ENCODE results near the gene HEMGN. TPM values are rescaled to one million over a fixed set of nuclear protein-coding genes. Genes with fewer than 3 reads are reported as not detected.

HEMGN gene
- polyA plus RNA-seq, 3 donors, result 0.18 TPM; not detected in 2

DNA sequence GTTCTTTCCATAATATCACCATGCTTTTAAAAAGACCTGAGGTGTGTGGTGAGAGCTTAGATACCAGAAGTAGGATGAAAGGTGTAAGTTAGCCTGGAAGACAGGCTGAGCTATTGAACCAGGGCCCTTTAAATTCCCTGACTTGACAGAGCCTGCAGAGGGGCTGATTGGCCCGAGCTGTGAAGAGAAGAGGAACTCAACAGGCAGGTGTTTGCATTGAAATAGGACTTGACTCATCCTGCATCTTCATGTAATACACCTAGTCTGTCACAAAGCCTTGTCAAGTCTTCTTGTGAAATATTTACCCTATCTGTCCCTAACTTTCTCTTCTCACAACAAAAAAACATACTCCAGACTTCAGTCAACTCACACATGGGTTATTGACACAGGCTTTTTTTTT is 28.5 kb upstream of the HEMGN start:
- no peak overlapping the region for H3K9ac ChIP-seq (ENCODE audit: insufficient read depth, low read length, poor library complexity, severe bottlenecking)
- WGBS (ENCODE audit: insufficient coverage), result no CpG with 5 or more reads among the region's 1 CpG
- no peaks in the 10 kb centered on the region for H3K79me2 ChIP-seq (ENCODE audit: insufficient read depth, low read length)
- Mint-ChIP-seq H3K4me3 (no peak overlapping the region), H3K4me1 (no peaks in the 10 kb centered on the region), H3K9me3 (no peaks in the 10 kb centered on the region), H3K27ac (no peak overlapping the region), H3K27me3 (ENCODE audit: low read depth in 3 of 3) (peaks cover 0 to 3% (median 2%) of the 10 kb centered on the region in 3 donors), H3K36me3 (no peaks in the 10 kb centered on the region)
- H3K27ac ChIP-seq (ENCODE audit: low read depth in 1 of 2, low read length in 2 of 2), result no peak overlapping the region
- no peaks in the 10 kb centered on the region for H3K9me3 ChIP-seq (replicated peaks in 1 of 2; ENCODE audit: control insufficient read depth in 1 of 2, insufficient read depth in 1 of 2, low read length in 2 of 2)
- no peak overlapping the region for H2AFZ ChIP-seq (ENCODE audit: insufficient read depth, low read depth, low read length, poor library complexity, severe bottlenecking)
- intact Hi-C loops (cut with micrococcal nuclease), result no loop called here
- no peaks in the 10 kb centered on the region for H3K27me3 ChIP-seq (ENCODE audit: control insufficient read depth in 2 of 2, insufficient read depth in 2 of 2, low read length in 2 of 2)
- TF ChIP-seq, protein P1, sequence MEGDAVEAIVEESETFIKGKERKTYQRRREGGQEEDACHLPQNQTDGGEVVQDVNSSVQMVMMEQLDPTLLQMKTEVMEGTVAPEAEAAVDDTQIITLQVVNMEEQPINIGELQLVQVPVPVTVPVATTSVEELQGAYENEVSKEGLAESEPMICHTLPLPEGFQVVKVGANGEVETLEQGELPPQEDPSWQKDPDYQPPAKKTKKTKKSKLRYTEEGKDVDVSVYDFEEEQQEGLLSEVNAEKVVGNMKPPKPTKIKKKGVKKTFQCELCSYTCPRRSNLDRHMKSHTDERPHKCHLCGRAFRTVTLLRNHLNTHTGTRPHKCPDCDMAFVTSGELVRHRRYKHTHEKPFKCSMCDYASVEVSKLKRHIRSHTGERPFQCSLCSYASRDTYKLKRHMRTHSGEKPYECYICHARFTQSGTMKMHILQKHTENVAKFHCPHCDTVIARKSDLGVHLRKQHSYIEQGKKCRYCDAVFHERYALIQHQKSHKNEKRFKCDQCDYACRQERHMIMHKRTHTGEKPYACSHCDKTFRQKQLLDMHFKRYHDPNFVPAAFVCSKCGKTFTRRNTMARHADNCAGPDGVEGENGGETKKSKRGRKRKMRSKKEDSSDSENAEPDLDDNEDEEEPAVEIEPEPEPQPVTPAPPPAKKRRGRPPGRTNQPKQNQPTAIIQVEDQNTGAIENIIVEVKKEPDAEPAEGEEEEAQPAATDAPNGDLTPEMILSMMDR (IDR thresholded peaks at IDR 0.05), result no peak
- H3K4me1 ChIP-seq (ENCODE audit: control insufficient read depth in 1 of 2, insufficient read depth in 2 of 2, low read length in 2 of 2), result no peaks in the 10 kb centered on the region
- no peaks in the 10 kb centered on the region for H3K36me3 ChIP-seq (replicated peaks in 1 of 2; ENCODE audit: control insufficient read depth in 1 of 2, insufficient read depth in 2 of 2, low read length in 2 of 2)
- H3K4me2 ChIP-seq (replicated peaks; ENCODE audit: extremely low read depth, low read length, poor library complexity, severe bottlenecking), result no peak overlapping the region
- no peak for DNase-seq
- no peaks in the 10 kb centered on the region for H4K20me1 ChIP-seq (ENCODE audit: insufficient read depth, low read length)
- no peak overlapping the region for H3K4me3 ChIP-seq (replicated peaks in 1 of 3; ENCODE audit: low read depth in 2 of 3, low read length in 3 of 3)

DNA sequence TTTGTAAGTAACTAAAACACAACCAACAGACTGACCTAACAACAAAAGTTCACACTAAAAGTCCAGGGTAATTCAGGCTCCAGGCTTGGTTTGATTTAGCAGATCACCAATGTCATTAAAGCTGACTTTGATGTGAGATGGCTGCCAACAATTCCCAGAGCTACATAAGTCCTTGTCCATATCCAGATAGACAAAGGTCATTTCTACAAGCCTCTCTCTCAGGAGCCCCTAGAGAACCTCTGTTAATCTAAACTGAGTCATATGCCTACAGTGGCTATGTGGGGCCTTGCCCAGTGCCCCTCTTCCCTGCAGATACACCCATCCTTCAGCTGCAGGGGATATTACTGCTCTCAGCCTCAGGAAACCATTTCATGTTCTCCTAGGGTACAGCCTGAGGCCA is 26.9 kb upstream of the HEMGN start:
- no peaks in the 10 kb centered on the region for H3K36me3 Mint-ChIP-seq
- Histone ChIP-seq H4K20me1 (ENCODE audit: insufficient read depth, low read length) (no peaks in the 10 kb centered on the region), H3K4me1 (ENCODE audit: control insufficient read depth in 1 of 2, insufficient read depth in 2 of 2, low read length in 2 of 2) (no peaks in the 10 kb centered on the region), H3K27me3 (ENCODE audit: control insufficient read depth in 2 of 2, insufficient read depth in 2 of 2, low read length in 2 of 2) (no peaks in the 10 kb centered on the region), H3K9ac (ENCODE audit: insufficient read depth, low read length, poor library complexity, severe bottlenecking) (no peak overlapping the region), H3K27ac (ENCODE audit: low read depth in 1 of 2, low read length in 2 of 2) (no peak overlapping the region), H3K9me3 (replicated peaks in 1 of 2; ENCODE audit: control insufficient read depth in 1 of 2, insufficient read depth in 1 of 2, low read length in 2 of 2) (no peaks in the 10 kb centered on the region), H3K36me3 (replicated peaks in 1 of 2; ENCODE audit: control insufficient read depth in 1 of 2, insufficient read depth in 2 of 2, low read length in 2 of 2) (no peaks in the 10 kb centered on the region), H2AFZ (ENCODE audit: insufficient read depth, low read depth, low read length, poor library complexity, severe bottlenecking) (no peak overlapping the region), H3K4me3 (replicated peaks in 1 of 3; ENCODE audit: low read depth in 2 of 3, low read length in 3 of 3) (no peak overlapping the region), H3K4me2 (replicated peaks; ENCODE audit: extremely low read depth, low read length, poor library complexity, severe bottlenecking) (no peak overlapping the region), H3K79me2 (ENCODE audit: insufficient read depth, low read length) (no peaks in the 10 kb centered on the region)
- no peaks in the 10 kb centered on the region for H3K9me3 Mint-ChIP-seq
- TF ChIP-seq, protein P1 (IDR thresholded peaks at IDR 0.05), result no peak
- no peak overlapping the region for H3K4me3 Mint-ChIP-seq
- intact Hi-C loops (cut with micrococcal nuclease), result loop anchor here in 1 of 2 donors (2.0 kb wide), 1 partner anchor 56 kb away; no protein-coding TSS in a partner anchor
- DNase-seq, result no peak
- H3K4me1 Mint-ChIP-seq, result no peaks in the 10 kb centered on the region
- peaks cover 0 to 2% (median 2%) of the 10 kb centered on the region in 3 donors for H3K27me3 Mint-ChIP-seq (ENCODE audit: low read depth in 3 of 3)
- no peak overlapping the region for H3K27ac Mint-ChIP-seq

Data from CD14-positive monocyte (primary cell).